Measurements from ENCODE around the gene INSIG1.

DNA sequence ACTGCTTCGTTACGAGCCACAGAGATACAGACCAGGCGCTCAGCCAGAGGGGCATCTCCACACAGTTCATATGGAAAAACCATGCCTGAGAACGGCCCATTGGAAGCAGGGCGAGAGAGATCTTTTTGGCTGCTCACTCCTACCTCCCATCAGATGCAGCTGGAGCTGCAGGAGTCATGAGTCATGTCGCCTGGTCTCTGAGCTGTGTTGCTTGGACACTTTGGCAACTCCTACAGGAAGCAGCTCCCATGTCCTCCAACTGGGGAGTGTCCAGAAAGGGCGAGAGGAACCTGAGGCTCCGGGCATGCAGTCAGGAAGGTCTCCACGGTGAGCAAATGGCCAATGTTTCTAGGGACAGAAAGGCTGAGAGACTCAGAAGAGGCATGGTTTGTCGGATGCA, 24.9 kb downstream of the INSIG1 start:
- TF ChIP-seq POLR2AphosphoS5 (IDR thresholded peaks at IDR 0.05) (no peak), POLR2A (IDR thresholded peaks at IDR 0.05) (no peak), CTCF (IDR thresholded peaks at IDR 0.05) (no peak)
